GM19328 (cell line): ENCODE data around the gene IFRD2.
A peak's percentile ranks its signal among the peaks of the same experiment; 100 is the strongest.
"Not testable (repeated sequence)": the region's sequence is repeated elsewhere in the genome, so short reads cannot be mapped to it uniquely, and the experiment has no call there.

Experiments
- ATAC-seq: cut with Tn5 transposase; IDR thresholded peaks from one replicate; pipeline ENCODE4 v1.9.1; 2021; ENCODE audit warnings: mild to moderate bottlenecking, moderate library complexity; ENCODE audit not compliant: unreplicated experiment

Gene IFRD2

GRCh38 chr3:50286322-50287227, 5.7 kb downstream of the IFRD2 start:
- no peak for ATAC-seq

- ATAC-seq, result not testable (repeated sequence)
Observed at GRCh38 chr3:50284121-50284520, 8.1 kb downstream of the IFRD2 start.

- ATAC-seq, result no peak
Observed at GRCh38 chr3:50279255-50280016, 12.8 kb downstream of the IFRD2 start.

GRCh38 chr3:50278880-50279224, 13.4 kb downstream of the IFRD2 start, which contains the start of gene LSMEM2:
LSMEM2 (plus strand) TSS chr3:50279087; CDS start chr3:50279114, 27 bp downstream.
- ATAC-seq, result no peak

- no peak for ATAC-seq
Observed at GRCh38 chr3:50278123-50278879, 13.9 kb downstream of the IFRD2 start.

- ATAC-seq, result no peak
Observed at GRCh38 chr3:50276762-50277101, 15.5 kb downstream of the IFRD2 start.

- ATAC-seq, result no peak
Observed at GRCh38 chr3:50275996-50276761, 16.1 kb downstream of the IFRD2 start.

GRCh38 chr3:50275141-50275995, 16.9 kb downstream of the IFRD2 start:
- no peak for ATAC-seq

- no peak for ATAC-seq
Observed at GRCh38 chr3:50274371-50275104, 17.7 kb downstream of the IFRD2 start.

- ATAC-seq, result no peak
Observed at GRCh38 chr3:50273689-50274065, 18.6 kb downstream of the IFRD2 start.

GRCh38 chr3:50272911-50273688, 19.1 kb downstream of the IFRD2 start:
- ATAC-seq, result peak; percentile 81

GRCh38 chr3:50272538-50272910, 19.7 kb downstream of the IFRD2 start:
- ATAC-seq, result not testable (repeated sequence)

- no peak for ATAC-seq
Observed at GRCh38 chr3:50271314-50271936, 20.8 kb downstream of the IFRD2 start.

- ATAC-seq, result no peak
Observed at GRCh38 chr3:50270422-50271224, 21.6 kb downstream of the IFRD2 start.

GRCh38 chr3:50269977-50270413, 22.2 kb downstream of the IFRD2 start:
- no peak for ATAC-seq

- ATAC-seq, result no peak
Observed at GRCh38 chr3:50269460-50269859, 22.8 kb downstream of the IFRD2 start.
